IPS DF 4.7 (cell line): ENCODE measurements around the gene CHD5.
"Not testable (repeated sequence)": the region's sequence is repeated elsewhere in the genome, so short reads cannot be mapped to it uniquely, and the experiment has no call there.

Experiments
- DNase-seq: peaks from one replicate; pipeline ENCODE4 v3.0.0-alpha.2; 2013; ENCODE audit warnings: low spot score; ENCODE audit errors: extremely low read depth

The CHD5 gene

DNA sequence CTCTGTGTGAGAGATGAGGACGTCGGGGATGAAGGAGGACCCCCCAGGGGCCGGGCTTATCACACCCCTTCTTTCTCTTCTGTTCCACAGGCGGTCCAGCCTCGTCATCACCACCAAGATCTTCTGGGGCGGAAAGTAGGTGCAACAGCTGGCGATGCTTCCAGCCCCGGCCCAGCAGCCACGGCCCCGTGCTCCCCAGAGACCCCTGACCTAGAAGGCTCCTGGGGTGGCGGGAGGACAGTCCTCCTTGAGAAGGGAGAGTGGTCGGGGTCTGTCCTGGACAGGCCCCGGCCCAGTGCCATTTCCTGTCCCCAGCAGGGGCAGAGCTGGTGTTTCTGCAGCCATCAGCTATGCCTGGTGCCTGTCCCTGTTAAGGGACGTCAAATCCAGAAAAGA lies 92.7 kb downstream of the CHD5 start:
- no peak for DNase-seq

DNA sequence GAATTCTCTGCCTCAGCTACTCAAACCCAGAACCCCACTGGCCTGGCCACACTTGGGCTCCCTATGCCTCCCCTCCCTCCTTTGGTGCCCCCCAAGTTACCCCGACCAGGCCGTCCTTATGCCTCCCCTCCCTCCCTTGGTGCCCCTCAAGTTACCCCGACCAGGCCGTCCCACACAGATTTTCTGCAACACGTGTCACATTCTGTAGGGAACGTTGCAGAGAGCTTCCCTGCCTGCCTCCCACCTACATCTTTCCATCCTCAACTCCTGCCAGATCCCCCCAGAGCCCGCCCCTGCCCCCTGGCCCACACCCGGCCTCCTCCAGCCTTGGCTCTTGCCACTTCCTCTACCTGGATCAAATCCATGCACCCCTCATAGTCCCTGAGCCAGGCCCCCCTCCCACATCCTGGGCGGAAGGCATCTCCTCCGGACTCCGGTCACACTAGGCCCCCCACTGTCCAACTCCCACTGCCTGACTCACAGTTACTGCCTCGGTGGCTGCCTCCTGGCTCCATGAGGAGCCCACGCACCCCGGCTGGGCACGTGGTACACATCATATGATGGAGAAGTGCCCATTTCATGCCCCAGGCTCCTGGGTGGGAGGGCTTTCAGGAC lies 93.3 kb downstream of the CHD5 start:
- DNase-seq = no peak

GRCh38 chr1:6086358-6086757 lies 93.8 kb downstream of the CHD5 start:
- DNase-seq = no peak

GRCh38 chr1:6085666-6086065 lies 94.5 kb downstream of the CHD5 start:
- DNase-seq = no peak

GRCh38 chr1:6084781-6085495 lies 95.2 kb downstream of the CHD5 start:
- DNase-seq = no peak

- no peak for DNase-seq
Observed at GRCh38 chr1:6083801-6084446, 96.2 kb downstream of the CHD5 start.

GRCh38 chr1:6083385-6083784 lies 96.7 kb downstream of the CHD5 start:
- DNase-seq = no peak

DNA sequence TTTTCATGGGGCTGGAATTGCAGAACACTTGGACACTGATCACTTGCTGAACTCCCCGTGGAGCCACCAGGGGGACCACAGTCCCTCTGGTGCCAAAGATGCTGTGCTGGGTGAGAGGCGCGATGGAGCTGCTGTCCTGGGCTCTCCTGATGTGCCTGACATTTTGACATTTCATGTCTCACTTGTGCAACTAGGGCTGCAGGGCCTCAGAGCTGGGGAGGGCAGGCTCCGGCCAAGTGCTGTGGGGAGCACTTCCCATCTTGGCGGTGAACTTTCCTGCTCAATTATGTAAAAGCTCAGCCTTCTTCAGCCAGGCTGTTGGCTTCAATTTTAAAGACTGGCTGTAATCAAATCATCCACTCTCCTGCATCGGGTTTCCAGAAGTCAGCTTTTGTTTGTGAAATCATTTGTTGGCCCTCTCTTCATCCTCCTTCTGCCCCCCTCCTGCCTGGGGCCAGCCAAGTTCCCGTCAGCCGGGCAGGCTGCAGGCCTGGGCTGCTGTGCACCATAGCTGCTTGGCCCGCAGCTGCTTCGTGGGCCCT lies 97.6 kb downstream of the CHD5 start:
- no peak for DNase-seq

GRCh38 chr1:6081901-6082300 lies 98.2 kb downstream of the CHD5 start:
- DNase-seq = no peak

- DNase-seq = no peak
Observed at GRCh38 chr1:6080469-6080868, 99.7 kb downstream of the CHD5 start.

- no peak for DNase-seq
Observed at GRCh38 chr1:6077919-6078318, 102.2 kb downstream of the CHD5 start.

- no peak for DNase-seq
Observed at GRCh38 chr1:6077506-6077905, 102.6 kb downstream of the CHD5 start.

DNA sequence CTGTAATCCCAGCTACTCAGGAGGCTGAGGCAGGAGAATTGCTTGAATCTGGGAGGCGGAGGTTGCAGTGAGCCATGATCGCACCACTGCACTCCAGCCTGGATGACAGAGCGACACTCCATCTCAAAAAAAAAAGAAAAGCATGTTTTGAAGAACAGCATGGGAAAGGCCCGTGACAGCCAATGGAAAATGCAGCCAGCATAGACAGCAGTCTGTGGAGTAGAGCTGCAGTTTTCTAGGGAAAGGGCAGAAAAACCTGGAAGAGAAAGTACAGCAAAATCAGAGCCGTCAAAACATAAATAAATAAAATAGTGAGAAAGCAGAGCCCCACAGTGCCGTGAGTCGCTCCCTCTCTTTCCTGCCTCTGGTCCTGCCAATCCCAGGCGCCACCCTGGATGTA lies 103.1 kb downstream of the CHD5 start:
- DNase-seq = not testable (repeated sequence)

GRCh38 chr1:6075748-6076147 lies 104.4 kb downstream of the CHD5 start:
- no peak for DNase-seq

- no peak for DNase-seq
Observed at GRCh38 chr1:6074192-6074901, 105.8 kb downstream of the CHD5 start.

GRCh38 chr1:6073480-6074053 lies 106.6 kb downstream of the CHD5 start:
- DNase-seq = no peak

GRCh38 chr1:6072774-6073479 lies 107.2 kb downstream of the CHD5 start:
- no peak for DNase-seq

GRCh38 chr1:6071219-6071618 lies 108.9 kb downstream of the CHD5 start:
- no peak for DNase-seq

GRCh38 chr1:6070450-6070974 lies 109.6 kb downstream of the CHD5 start:
- no peak for DNase-seq

DNA sequence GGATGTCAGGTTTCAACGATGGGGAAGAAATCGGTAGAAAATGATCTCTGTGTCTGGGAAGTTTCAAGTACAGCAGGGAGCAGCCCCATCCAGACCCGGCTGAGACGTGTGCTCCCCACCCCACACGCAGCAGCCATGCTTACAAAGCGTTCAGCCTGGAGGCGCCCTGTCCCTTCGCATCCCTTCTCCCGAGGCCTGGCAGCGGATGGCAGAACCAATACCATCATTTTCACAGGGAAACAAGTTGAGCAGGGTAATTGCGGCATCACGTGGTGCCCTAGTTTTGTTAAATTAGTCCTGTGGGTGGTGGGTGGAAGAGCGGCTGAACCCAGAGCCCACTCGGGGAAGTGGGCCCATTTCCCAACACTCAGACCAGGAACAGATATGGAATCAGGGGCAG lies 110.5 kb downstream of the CHD5 start:
- no peak for DNase-seq

- DNase-seq = no peak
Observed at GRCh38 chr1:6068932-6069331, 111.2 kb downstream of the CHD5 start.
